NCI-H1436 treated with DMSO at 0.1 percent for 48 hours (cell line): Measurements from ENCODE around the gene CSRP1.

Source experiments
- DNase-seq: peaks from one replicate; lab custom pipeline; 2025; lab: John Stamatoyannopoulos, UW

The CSRP1 gene

DNA sequence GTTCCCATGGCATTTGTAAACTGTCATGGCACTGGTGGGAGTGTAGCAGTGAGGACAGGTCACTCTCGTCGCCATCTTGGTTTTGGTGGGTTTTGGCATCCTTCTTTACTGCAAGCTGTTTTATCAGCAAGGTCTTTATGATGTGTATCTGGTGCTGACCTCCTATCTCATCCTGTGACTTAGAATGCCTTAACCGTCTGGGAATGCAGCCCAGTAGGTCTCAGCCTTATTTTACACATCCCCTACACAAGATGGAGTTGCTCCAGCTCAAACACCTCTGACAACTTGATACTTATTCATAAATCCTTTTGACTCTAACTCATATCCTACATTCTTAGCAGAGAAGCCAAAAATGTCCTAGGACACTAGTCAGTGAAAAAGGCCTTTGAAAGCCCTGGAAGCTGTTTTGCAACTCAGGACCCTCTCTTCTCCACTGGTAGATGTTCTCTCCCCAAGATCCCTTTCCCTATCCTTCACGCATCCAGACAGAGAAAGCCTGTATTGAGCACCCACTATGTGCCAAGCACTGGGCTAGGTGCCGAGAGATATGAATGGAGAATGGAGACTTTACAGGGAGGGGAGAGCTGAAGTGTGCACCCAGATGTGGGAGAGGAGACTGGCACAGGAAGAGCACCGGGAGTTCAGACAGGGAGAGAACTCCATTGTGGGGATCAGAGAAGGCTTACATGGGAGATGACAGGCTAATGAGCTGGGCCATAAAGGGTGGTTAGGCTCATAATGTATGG, 6.7 kb upstream of the CSRP1 start:
- no peak for DNase-seq

GRCh38 chr1:201511941-201512539, 5.1 kb upstream of the CSRP1 start:
- DNase-seq: no peak

DNA sequence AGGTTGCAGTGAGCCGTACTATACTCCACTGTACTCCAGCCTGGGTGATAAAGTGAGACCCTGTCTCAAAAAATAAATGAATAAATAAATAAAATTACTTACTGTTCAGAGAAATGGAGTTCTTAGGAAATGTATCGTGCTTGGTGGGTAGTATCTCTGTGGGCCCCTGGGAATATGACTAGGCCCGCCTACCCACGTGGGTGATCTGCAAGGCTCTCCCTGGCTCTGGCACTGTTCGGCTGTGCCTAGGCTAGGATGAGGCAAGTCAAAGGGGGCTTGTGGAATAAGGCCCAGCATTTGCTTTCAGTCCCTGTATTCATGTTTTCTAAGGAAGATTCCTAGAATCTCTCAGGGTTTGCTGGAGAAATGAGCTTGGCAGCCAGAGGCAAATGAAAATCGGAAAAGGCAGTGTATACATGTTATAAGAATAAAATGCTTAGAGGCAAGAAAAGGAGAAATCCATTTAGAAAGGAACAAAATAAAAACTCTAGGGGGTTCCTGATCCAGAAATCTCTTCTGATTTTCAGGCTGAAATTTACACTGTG, 4.5 kb upstream of the CSRP1 start:
- no peak for DNase-seq

DNA sequence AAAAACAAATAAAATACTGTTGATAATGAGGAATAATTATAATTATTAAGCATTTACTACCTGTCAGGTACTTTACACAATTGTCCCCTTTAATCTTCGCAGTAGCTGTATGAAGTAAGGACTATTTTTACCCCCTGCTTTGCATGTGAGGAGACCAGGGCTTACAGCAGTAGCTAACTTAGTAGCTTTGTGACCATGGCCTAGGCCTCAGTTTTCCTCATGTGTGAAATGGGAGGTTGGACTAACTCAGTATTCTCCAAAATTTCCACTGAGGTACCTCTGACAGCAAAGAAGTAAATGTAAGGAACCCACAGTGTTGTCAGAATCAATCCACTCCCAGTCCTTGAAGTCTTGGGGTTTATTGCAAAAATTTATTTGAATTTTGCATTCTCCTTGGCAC, 3.8 kb upstream of the CSRP1 start:
- DNase-seq: no peak

GRCh38 chr1:201509601-201510374, 2.9 kb upstream of the CSRP1 start:
- no peak for DNase-seq

DNA sequence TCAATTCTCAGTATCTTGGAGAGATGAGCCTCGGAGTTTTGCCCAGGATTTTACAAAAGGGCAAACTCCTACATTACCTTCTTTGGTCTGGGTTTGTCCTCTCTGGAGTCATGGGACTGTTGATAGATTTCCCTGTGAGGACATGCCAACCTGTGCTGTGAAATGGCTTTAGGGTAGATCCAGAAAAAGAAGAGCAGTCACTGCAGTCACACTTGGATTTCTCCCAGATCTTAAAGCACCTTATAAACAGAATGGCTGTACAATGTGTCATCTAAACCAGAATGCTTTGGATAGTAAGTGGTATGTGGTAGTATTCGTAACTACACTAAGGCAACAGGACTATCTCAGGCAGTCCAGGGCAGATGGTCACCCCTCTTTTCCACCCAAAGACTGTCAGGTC, 1.9 kb upstream of the CSRP1 start:
- no peak for DNase-seq

- no peak for DNase-seq
Measured at GRCh38 chr1:201507360-201507675, 395 bp upstream of the CSRP1 start.

- DNase-seq: no peak
Measured at GRCh38 chr1:201506092-201506491, 831 bp downstream of the CSRP1 start.

DNA sequence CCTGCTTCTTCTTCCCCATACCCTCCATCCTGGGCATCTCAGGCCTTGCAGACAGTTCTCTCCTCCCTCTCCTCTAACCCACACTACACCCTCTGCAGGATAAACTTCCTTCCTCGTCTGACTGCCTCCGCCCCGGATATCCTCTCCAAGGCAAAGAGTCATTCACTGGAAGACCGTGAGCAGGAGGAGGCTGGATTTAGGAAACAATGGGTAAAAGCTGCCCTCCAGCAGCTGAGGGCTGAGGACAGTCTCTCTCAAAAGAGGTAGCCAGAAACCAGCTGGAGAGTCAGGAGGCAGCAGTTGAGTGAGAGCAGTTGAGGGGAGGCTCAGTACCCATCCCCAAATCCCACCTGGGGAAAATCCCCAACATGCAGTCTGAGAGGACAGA, 1.4 kb downstream of the CSRP1 start:
- no peak for DNase-seq

- no peak for DNase-seq
Measured at GRCh38 chr1:201504799-201505502, 2.0 kb downstream of the CSRP1 start.

DNA sequence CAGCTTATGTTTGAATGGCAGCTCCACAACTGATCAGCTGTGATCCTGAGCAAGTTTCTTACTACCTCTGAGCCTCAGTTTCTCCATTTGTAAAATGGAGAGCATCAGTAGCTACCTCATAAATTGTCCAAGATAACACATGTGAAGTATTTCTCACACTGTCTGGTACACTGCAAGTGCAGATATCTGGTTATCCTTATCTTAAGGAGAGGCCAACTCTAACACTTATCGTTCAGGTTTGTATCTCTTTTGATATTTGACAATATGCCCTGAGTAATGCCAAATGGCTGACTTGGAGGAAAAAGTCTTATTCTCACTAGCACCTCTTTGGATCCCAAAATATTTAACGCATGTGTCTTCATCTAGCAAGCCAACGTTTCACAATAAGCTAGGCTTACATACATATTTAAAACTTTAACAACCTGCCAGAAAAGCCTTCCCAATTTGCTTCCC, 2.7 kb downstream of the CSRP1 start:
- no peak for DNase-seq

DNA sequence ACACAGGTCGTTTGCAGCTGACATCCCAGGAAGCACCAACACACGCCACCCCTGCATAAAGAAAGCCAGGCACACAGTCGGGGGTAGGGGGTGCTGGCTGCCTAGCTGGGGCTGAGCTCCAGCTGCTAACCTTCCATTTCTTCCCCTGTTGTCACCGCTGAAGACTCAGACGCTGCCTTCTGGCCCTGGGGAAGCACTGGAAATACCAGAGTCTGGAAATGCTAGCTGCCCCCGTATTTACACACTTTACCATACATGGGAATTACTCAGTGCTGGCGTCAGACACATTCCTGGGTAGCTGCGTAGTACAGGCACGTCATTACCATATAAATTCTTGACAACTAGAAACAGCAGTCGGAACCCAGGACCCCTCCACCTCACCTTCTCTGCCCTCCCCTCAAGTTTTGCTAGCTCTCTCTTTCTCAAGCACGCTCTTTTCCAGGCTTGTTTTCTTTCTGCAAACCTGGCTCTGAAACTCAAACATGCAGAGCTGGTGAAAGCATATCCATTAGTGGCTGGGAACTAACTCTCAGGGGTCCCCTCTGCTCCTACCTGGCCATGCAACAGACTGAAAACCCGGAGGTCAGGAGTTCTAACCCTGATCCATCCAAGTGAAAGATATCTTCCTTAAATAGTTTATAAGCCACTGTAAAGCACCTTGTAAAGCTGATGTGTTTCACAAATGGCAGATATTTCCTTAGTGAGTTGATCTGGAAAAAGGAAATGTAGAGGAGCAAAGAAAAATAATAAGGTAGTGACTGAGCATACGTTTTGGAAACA, 3.3 kb downstream of the CSRP1 start:
- no peak for DNase-seq

GRCh38 chr1:201502511-201502857, 4.4 kb downstream of the CSRP1 start:
- DNase-seq: no peak

GRCh38 chr1:201501812-201502510, 5.0 kb downstream of the CSRP1 start:
- no peak for DNase-seq

GRCh38 chr1:201501144-201501543, 5.8 kb downstream of the CSRP1 start:
- no peak for DNase-seq

DNA sequence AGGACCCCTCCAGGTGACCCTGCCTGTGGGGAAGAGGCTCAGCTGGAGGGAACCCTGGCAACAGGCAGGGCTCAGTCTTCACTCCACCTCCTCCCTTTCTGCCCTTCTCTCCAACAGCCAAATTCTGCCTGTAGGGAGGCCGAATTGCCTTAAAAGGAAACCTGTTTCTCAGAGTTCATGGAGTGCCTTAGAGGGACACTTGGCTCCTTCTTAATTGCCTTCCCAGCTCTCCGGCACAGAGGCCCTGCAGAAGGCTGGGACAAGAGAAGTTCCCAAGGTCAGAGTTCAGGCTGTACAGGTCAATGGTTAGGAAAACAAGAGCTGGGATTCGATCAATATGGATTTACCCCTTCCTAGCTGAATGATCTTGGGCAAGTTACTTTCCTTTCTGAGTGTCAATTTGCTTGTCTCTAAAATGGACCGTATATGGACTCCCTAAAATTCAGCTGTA, 6.2 kb downstream of the CSRP1 start:
- DNase-seq: no peak

GRCh38 chr1:201499795-201500669, 6.9 kb downstream of the CSRP1 start:
- no peak for DNase-seq

DNA sequence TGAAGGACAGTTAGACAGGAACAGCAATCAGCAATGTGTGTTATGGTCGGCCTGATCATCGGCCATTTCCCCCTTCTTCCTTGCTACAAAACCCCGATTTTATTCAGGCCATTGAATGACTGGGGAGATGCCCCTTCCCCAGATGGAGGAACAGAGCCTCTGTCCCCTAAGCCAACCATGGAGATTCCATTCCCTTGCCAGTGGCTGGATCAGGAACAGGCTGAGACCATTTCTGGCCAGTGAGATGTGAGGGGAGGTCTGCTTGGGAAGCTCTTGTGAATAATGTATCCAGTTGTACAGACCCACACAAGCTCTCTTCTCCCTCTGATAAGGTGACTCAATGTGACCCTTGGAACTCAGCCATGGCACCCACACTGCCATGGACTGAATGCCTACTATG, 7.7 kb downstream of the CSRP1 start:
- DNase-seq: no peak

DNA sequence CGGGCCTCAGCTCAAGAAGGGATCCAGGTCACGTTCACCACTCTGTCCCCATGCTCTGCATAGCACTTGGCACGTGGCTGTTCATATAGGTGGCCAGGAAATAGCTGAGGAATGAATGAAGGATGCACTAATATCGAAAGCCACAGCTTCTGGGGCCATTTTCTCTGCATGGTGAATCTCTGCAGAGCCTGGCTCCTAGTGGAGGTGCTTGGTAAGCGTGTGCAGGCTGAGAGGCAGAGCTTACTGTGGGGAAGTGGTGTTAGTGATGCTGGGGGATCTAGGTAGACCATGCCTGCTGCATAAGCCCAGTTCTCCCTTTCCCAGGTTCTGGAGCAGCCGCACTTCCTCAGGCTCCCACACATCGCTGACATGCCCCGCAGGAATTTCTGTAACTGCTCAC, 8.3 kb downstream of the CSRP1 start:
- no peak for DNase-seq

GRCh38 chr1:201497935-201498509, 8.9 kb downstream of the CSRP1 start:
- DNase-seq: no peak
